ENCODE results near the gene ACD. TPM values are rescaled to one million over a fixed set of nuclear protein-coding genes. Genes with fewer than 3 reads are reported as not detected.

The ACD gene
- total RNA-seq, 2 experiments from 2014 or later = 50.8 to 53.7 TPM

GRCh38 chr16:67628216-67628615, 31.8 kb downstream of the ACD start:
- Mint-ChIP-seq H3K4me3 (no peak overlapping the region), H3K4me1 (ENCODE audit: low read depth) (no peaks in the 10 kb centered on the region), H3K9me3 (no peaks in the 10 kb centered on the region), H3K36me3 (ENCODE audit: low read depth) (peaks cover 46% of the 10 kb centered on the region), H3K27me3 (no peaks in the 10 kb centered on the region), H3K27ac (no peak overlapping the region)
- no peak for TF ChIP-seq CTCF (IDR thresholded peaks at IDR 0.05)
- no peak for ATAC-seq
- no peak for DNase-seq
- ChIA-PET CTCF (interaction anchor here (1.1 to 1.3 kb wide), 2 partner anchors 81 to 107 kb away, joined by 4 to 5 read pairs; no protein-coding TSS in a partner anchor), POLR2A (no interaction called here)
- intact Hi-C loops (cut with micrococcal nuclease) = no loop called here

DNA sequence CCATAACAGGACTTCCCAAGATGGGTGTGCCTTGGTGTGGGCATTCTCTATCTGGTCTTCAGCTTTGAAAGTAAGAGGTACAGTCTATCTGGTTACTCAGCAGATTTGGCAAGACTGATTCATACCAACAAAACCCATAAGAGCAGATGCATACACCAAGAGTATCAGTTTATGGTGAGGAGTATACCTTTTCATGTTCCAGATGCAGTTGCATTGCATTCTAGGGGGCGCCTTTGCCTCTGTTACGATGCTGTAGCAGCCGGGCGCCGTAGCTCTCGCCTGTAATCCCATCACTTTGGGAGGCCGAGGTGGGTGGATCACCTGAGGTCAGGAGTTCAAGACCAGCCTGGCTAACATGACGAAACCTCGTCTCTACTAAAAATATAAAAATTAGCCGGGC, 46.3 kb downstream of the ACD start:
- POLR2A ChIA-PET = interaction anchor here (1.2 to 1.5 kb wide), 2 partner anchors 14 to 24 kb away, joined by 3 read pairs; no protein-coding TSS in a partner anchor
- no peaks in the 10 kb centered on the region for H3K9me3 Mint-ChIP-seq
- no peak overlapping the region for H3K27ac Mint-ChIP-seq
- peaks cover 13% of the 10 kb centered on the region for H3K36me3 Mint-ChIP-seq (ENCODE audit: low read depth)
- no peaks in the 10 kb centered on the region for H3K27me3 Mint-ChIP-seq
- CTCF ChIA-PET = interaction anchor here (1.2 to 3.7 kb wide), 7 partner anchors 23 to 93 kb away, joined by 3 to 19 read pairs (median 4); partner anchors contain the start of gene CARMIL2
- ATAC-seq = no peak
- intact Hi-C loops (cut with micrococcal nuclease) = no loop called here
- TF ChIP-seq CTCF (IDR thresholded peaks at IDR 0.05) = no peak
- no peak overlapping the region for H3K4me3 Mint-ChIP-seq
- H3K4me1 Mint-ChIP-seq (ENCODE audit: low read depth) = peaks cover 2% of the 10 kb centered on the region
- peak; percentile 51 for DNase-seq

GRCh38 chr16:67608364-67608763, 51.7 kb downstream of the ACD start:
- ATAC-seq = no peak
- Mint-ChIP-seq H3K4me3 (no peak overlapping the region), H3K4me1 (ENCODE audit: low read depth) (peaks cover 18% of the 10 kb centered on the region), H3K27ac (peak overlapping the region; percentile 73), H3K36me3 (ENCODE audit: low read depth) (peaks cover 10% of the 10 kb centered on the region), H3K9me3 (no peaks in the 10 kb centered on the region), H3K27me3 (no peaks in the 10 kb centered on the region)
- no peak for DNase-seq
- POLR2A ChIA-PET = interaction anchor here (0.8 kb wide), 2 partner anchors 72 to 307 kb away, joined by 3 to 5 read pairs; no protein-coding TSS in a partner anchor
- CTCF ChIA-PET = interaction anchor here (1.2 to 1.4 kb wide), 3 partner anchors 36 to 87 kb away, joined by 3 to 4 read pairs (median 3); partner anchors contain the start of gene CARMIL2
- intact Hi-C loops (cut with micrococcal nuclease) = no loop called here
- TF ChIP-seq CTCF (IDR thresholded peaks at IDR 0.05) = no peak

Other genes starting within 250 kb of the ACD start
- under 1 TPM; 0.54 to 0.60 TPM for gene ZDHHC1, start 243.8 kb downstream of the ACD start, total RNA-seq
- gene HSD11B2, start 229.1 kb downstream of the ACD start, total RNA-seq = 1 to 10 TPM; 1.6 to 2.3 TPM
- gene ATP6V0D1, start 179.1 kb downstream of the ACD start, total RNA-seq = 10 to 100 TPM; 17.5 to 18.2 TPM
- gene AGRP, start 176.7 kb downstream of the ACD start, total RNA-seq = not detected
- gene RIPOR1, start 131.4 kb downstream of the ACD start, total RNA-seq = 10 to 100 TPM; 15.7 to 20.0 TPM
- gene CTCF, start 97.7 kb downstream of the ACD start, total RNA-seq = 10 to 100 TPM; 47.4 to 50.6 TPM
- 100 to 1,000 TPM; 151 to 155 TPM for gene CARMIL2, start 15.1 kb downstream of the ACD start, total RNA-seq
- gene PARD6A, start 700 bp upstream of the ACD start, total RNA-seq = 1 to 10 TPM; 6.3 to 7.2 TPM
- gene ENKD1, start 6.5 kb upstream of the ACD start, total RNA-seq = 1 to 10 TPM; 8.4 to 8.9 TPM
- 1 to 10 TPM; 2.8 to 4.7 TPM for gene C16orf86, start 6.6 kb upstream of the ACD start, total RNA-seq
- 10 to 100 TPM; 11.6 to 14.1 TPM for gene GFOD2, start 59.1 kb upstream of the ACD start, total RNA-seq
- 10 to 100 TPM; 15.9 to 18.9 TPM for gene RANBP10, start 146.3 kb upstream of the ACD start, total RNA-seq
- gene TSNAXIP1, start 146.6 kb upstream of the ACD start, total RNA-seq = under 1 TPM; 0.40 to 0.47 TPM
- 10 to 100 TPM; 40.6 to 40.7 TPM for gene THAP11, start 182.1 kb upstream of the ACD start, total RNA-seq
- gene NUTF2, start 186.7 kb upstream of the ACD start, total RNA-seq = 100 to 1,000 TPM; 152 to 157 TPM
- 10 to 100 TPM; 40.4 to 42.2 TPM for gene CENPT, start 187.4 kb upstream of the ACD start, total RNA-seq
- 10 to 100 TPM; 78.7 to 90.9 TPM for gene EDC4, start 212.8 kb upstream of the ACD start, total RNA-seq
- gene NRN1L, start 224.6 kb upstream of the ACD start, total RNA-seq = under 1 TPM in 1 of 2 experiments, not detected in 1; 0.83 TPM
- 1 to 10 TPM; 8.4 to 8.5 TPM for gene PSKH1, start 233.0 kb upstream of the ACD start, total RNA-seq

Measured in activated CD8-positive, alpha-beta T cell treated with anti-CD3 and anti-CD28 coated beads for 36 hours (primary cell).